ENCODE measurements around the gene GPN2. TPM values are rescaled to one million over a fixed set of nuclear protein-coding genes. Genes with fewer than 3 reads are reported as not detected.

The GPN2 gene
- total RNA-seq, 1 experiment from 2014 or later: 41.9 TPM

DNA sequence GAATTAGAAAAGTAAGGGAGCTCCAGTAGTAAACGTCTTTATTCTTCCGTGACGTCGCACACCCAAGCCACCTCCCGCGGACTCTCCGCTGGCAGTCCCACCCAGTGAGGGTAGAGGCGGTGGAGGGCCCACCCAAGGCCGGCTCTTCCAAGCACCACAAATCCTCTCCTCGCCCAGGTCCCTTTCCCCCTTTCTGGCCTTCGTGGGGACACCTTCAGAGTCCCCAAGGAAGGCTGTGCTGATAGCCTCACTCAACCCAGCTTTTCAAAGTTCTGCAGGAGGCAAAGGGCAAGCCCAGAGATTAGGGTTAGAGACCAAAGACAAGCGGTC is 349 bp upstream of the GPN2 start:
- ATAC-seq (peak; percentile 73), DNase-seq (ENCODE audit: low read depth, low spot score) (no peak)
- no peaks in the 10 kb centered on the region for H3K27me3 ChIP-seq (ENCODE audit: control insufficient read depth, insufficient read depth, low read length)
- no peaks in the 10 kb centered on the region for H3K9me3 ChIP-seq (ENCODE audit: control insufficient read depth, insufficient read depth, low read depth, low read length)
- in situ Hi-C loops (cut with HindIII; ENCODE audit: low pct_unique_long_range_greater_than_20kb, low sequenced_read_pairs): no loop called here
- H3K4me3 ChIP-seq (ENCODE audit: low read depth in 2 of 2, low read length in 2 of 2): peak overlapping the region; percentile 82 to 95
- TF ChIP-seq, protein P1, sequence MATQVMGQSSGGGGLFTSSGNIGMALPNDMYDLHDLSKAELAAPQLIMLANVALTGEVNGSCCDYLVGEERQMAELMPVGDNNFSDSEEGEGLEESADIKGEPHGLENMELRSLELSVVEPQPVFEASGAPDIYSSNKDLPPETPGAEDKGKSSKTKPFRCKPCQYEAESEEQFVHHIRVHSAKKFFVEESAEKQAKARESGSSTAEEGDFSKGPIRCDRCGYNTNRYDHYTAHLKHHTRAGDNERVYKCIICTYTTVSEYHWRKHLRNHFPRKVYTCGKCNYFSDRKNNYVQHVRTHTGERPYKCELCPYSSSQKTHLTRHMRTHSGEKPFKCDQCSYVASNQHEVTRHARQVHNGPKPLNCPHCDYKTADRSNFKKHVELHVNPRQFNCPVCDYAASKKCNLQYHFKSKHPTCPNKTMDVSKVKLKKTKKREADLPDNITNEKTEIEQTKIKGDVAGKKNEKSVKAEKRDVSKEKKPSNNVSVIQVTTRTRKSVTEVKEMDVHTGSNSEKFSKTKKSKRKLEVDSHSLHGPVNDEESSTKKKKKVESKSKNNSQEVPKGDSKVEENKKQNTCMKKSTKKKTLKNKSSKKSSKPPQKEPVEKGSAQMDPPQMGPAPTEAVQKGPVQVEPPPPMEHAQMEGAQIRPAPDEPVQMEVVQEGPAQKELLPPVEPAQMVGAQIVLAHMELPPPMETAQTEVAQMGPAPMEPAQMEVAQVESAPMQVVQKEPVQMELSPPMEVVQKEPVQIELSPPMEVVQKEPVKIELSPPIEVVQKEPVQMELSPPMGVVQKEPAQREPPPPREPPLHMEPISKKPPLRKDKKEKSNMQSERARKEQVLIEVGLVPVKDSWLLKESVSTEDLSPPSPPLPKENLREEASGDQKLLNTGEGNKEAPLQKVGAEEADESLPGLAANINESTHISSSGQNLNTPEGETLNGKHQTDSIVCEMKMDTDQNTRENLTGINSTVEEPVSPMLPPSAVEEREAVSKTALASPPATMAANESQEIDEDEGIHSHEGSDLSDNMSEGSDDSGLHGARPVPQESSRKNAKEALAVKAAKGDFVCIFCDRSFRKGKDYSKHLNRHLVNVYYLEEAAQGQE (IDR thresholded peaks at IDR 0.05; ENCODE audit: insufficient read depth in 1 of 2, low read depth in 2 of 2, low read length in 1 of 2): no peak
- TF ChIP-seq, protein P2, sequence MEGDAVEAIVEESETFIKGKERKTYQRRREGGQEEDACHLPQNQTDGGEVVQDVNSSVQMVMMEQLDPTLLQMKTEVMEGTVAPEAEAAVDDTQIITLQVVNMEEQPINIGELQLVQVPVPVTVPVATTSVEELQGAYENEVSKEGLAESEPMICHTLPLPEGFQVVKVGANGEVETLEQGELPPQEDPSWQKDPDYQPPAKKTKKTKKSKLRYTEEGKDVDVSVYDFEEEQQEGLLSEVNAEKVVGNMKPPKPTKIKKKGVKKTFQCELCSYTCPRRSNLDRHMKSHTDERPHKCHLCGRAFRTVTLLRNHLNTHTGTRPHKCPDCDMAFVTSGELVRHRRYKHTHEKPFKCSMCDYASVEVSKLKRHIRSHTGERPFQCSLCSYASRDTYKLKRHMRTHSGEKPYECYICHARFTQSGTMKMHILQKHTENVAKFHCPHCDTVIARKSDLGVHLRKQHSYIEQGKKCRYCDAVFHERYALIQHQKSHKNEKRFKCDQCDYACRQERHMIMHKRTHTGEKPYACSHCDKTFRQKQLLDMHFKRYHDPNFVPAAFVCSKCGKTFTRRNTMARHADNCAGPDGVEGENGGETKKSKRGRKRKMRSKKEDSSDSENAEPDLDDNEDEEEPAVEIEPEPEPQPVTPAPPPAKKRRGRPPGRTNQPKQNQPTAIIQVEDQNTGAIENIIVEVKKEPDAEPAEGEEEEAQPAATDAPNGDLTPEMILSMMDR (IDR thresholded peaks at IDR 0.05): no peak
- TF ChIP-seq POLR2AphosphoS5 (IDR thresholded peaks at IDR 0.05; ENCODE audit: low read depth, low read length): no peak; the same call in 1 of the 2 replicates
- TF ChIP-seq SIN3A (IDR thresholded peaks at IDR 0.05; ENCODE audit: borderline replicate concordance, insufficient read depth, low read depth, low read length): no peak
- no peak for TF ChIP-seq TCF7L2 (IDR thresholded peaks at IDR 0.05; ENCODE audit: low read depth, low read length)
- H3K27ac ChIP-seq (ENCODE audit: low read length): peak overlapping the region; percentile 95
- no TSS peak for BruUV-seq (replicated peaks)
- H3K36me3 ChIP-seq (ENCODE audit: control insufficient read depth, insufficient read depth, low read length): peaks cover 20% of the 10 kb centered on the region
- intact Hi-C loops (cut with micrococcal nuclease; ENCODE audit: unreplicated experiment): no loop called here
- peaks cover 17% of the 10 kb centered on the region for H3K4me1 ChIP-seq (ENCODE audit: control insufficient read depth, insufficient read depth, low read length)
- ChIA-PET CTCF (no interaction called here), POLR2A (interaction anchor here (0.6 kb wide), 3 partner anchors 124 to 718 kb away, joined by 4 to 13 read pairs (median 6); no protein-coding TSS in a partner anchor)

DNA sequence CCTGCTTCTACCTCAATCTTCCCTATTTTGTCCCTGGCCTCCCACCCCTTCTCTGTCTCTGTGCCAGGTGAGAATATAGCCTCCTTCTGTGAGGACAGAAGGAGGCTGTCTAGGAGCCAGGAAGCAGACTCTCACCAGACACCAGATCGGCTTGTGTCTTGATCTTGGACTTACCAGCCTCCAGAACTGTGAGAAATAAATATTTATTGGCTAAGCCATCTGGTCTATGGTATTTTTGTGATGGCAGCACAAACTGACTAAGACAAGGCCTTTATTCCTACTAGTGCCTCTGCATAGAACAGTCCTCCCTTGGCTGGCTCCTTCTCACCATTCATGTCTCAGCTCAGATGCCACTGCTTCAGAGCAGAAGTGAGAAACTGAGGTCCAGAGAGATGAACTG is 1.9 kb downstream of the GPN2 start:
- ChIA-PET CTCF (no interaction called here), POLR2A (no interaction called here)
- peaks cover 18% of the 10 kb centered on the region for H3K36me3 ChIP-seq (ENCODE audit: control insufficient read depth, insufficient read depth, low read length)

DNA sequence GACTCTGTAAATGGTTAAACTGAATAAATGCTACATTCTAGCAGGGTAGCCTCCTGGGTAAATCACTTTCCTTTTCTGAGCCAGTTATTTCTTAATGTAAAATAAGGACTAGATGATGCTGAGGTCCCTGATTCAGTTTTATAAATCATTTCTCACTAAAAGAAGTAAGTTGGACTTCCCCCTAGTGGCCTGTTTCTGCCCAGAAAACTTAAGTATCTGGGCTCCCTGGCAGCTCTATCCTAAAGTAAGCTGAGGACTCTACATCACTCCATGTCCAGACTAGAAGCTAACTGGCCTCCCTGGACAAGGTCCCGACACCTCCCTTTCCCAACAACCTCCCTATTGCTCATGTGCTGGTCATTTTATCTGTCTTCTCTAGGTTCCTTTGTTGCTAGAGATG is 3.0 kb downstream of the GPN2 start:
- Histone ChIP-seq H3K27ac (ENCODE audit: low read length) (no peak overlapping the region), H3K4me3 (ENCODE audit: low read depth in 2 of 2, low read length in 2 of 2) (no peak overlapping the region), H3K36me3 (ENCODE audit: control insufficient read depth, insufficient read depth, low read length) (peaks cover 20% of the 10 kb centered on the region), H3K4me1 (ENCODE audit: control insufficient read depth, insufficient read depth, low read length) (peaks cover 17% of the 10 kb centered on the region), H3K27me3 (ENCODE audit: control insufficient read depth, insufficient read depth, low read length) (no peaks in the 10 kb centered on the region), H3K9me3 (ENCODE audit: control insufficient read depth, insufficient read depth, low read depth, low read length) (no peaks in the 10 kb centered on the region)
- CTCF ChIA-PET: interaction anchor here (0.6 to 1.6 kb wide), 5 partner anchors 9 to 181 kb away, joined by 3 to 9 read pairs (median 4); no protein-coding TSS in a partner anchor
- peak; percentile 37; the same call in 1 of the 2 replicates for ATAC-seq
- intact Hi-C loops (cut with micrococcal nuclease; ENCODE audit: unreplicated experiment) (no loop called here), in situ Hi-C loops (cut with HindIII; ENCODE audit: low pct_unique_long_range_greater_than_20kb, low sequenced_read_pairs) (no loop called here)
- BruUV-seq (replicated peaks): no TSS peak
- TF ChIP-seq TCF7L2 (IDR thresholded peaks at IDR 0.05; ENCODE audit: low read depth, low read length): no peak
- TF ChIP-seq, protein P2 (IDR thresholded peaks at IDR 0.05): peak; percentile 75; the same call in 1 of the 2 replicates
- POLR2A ChIA-PET: interaction anchor here (0.7 kb wide), 1 partner anchor 22 kb away, joined by 4 read pairs; no protein-coding TSS in a partner anchor
- DNase-seq (ENCODE audit: low read depth, low spot score): no peak

More for the DNA sequence above, 1.9 kb downstream of the GPN2 start:
- in situ Hi-C loops (cut with HindIII; ENCODE audit: low pct_unique_long_range_greater_than_20kb, low sequenced_read_pairs): no loop called here
- no peak overlapping the region for H3K4me3 ChIP-seq (ENCODE audit: low read depth in 2 of 2, low read length in 2 of 2)
- DNase-seq (ENCODE audit: low read depth, low spot score): no peak
- peaks cover 17% of the 10 kb centered on the region for H3K4me1 ChIP-seq (ENCODE audit: control insufficient read depth, insufficient read depth, low read length)
- H3K9me3 ChIP-seq (ENCODE audit: control insufficient read depth, insufficient read depth, low read depth, low read length): no peaks in the 10 kb centered on the region
- TF ChIP-seq TCF7L2 (IDR thresholded peaks at IDR 0.05; ENCODE audit: low read depth, low read length): no peak
- no peak for TF ChIP-seq SIN3A (IDR thresholded peaks at IDR 0.05; ENCODE audit: borderline replicate concordance, insufficient read depth, low read depth, low read length)
- intact Hi-C loops (cut with micrococcal nuclease; ENCODE audit: unreplicated experiment): no loop called here
- TSS peak; percentile 72 for BruUV-seq (replicated peaks)
- H3K27ac ChIP-seq (ENCODE audit: low read length): peak overlapping the region; percentile 95
- H3K27me3 ChIP-seq (ENCODE audit: control insufficient read depth, insufficient read depth, low read length): no peaks in the 10 kb centered on the region
- no peak for ATAC-seq
